Measurements from ENCODE around the gene EIF2B2.

DNA sequence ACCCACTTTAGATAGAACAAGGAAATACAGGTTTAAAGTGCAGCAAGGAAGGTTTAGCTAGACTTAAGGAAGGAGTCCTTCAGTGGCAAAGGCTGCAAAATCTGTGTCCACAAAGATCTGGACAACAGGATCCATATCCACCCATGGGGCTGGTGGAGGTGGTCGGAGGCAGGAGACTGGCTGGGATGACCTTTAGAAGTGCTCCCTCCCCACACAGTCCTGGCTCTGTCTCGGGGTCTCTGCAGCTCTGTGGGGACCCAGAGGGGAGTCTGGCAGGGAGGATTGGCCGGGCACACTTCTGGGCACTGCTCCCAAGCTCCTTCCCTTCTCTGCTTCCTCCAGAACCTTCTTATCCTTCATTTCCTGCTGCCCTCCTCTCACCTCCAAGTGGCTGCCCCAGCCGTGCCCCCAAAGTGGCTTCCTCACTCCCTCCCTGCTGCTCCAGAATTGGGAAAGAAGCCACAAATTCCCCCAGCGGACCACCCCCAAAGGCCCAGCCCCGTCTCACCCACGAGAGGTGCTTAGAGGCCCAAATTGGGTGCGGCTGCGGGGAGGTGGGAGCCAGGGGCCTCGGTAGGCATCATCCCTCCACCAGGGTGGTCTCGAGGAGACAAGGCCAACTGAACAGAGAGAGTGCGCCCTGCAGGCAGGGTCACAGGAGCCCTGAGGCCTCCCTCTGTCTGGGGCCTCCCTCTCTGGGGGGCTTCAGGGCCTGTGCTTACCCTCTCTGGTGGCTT, 25.4 kb upstream of the EIF2B2 start:
- TF ChIP-seq EZH2 (IDR thresholded peaks at IDR 0.05; ENCODE audit: insufficient read depth, poor library complexity, severe bottlenecking) (no peak), EZH2phosphoT487 (IDR thresholded peaks at IDR 0.05; ENCODE audit: insufficient read depth, low read depth) (no peak)
